Muscle of back (tissue), 13 donors: ENCODE measurements around the gene GYS1. TPM values are rescaled to one million over a fixed set of nuclear protein-coding genes. Genes with fewer than 3 reads are reported as not detected.
"Not testable (repeated sequence)": the region's sequence is repeated elsewhere in the genome, so short reads cannot be mapped to it uniquely, and the experiment has no call there.

Source experiments
- DNase-seq, 3 donors: peaks; one replicate each; pipeline versions ENCODE4 v3.0.0 to v3.0.0-alpha.2; 2013
- long read RNA-seq, 9 donors: transcript quantifications; one replicate each; lab custom pipeline, GENCODE V29; 2026
- polyA plus RNA-seq, 10 donors: library from polyadenylated mRNA; unstranded; fragments of 120-200 nt; gene quantifications; one replicate each; pipeline ENCODE4 v1.2.1, GENCODE V29; 2013; ENCODE audit not compliant: insufficient read length in 10 of 10

The GYS1 gene
- polyA plus RNA-seq: 100 to 1,000 TPM in 2 of 10 donors, 10 to 100 TPM in 8; 52.5 to 103 (median 84.0) TPM
- long read RNA-seq, donor 1, partial matches to known transcripts: 0 of 3 reads
- long read RNA-seq, donor 1, other reads (novel, unspliced or antisense): 0 of 3 reads
- long read RNA-seq, donor 2, transcript GYS1-202 (16 exons, 3,574 nt): major isoform, 9 of 9 reads
- long read RNA-seq, donor 2, partial matches to known transcripts: 0 of 9 reads
- long read RNA-seq, donor 2, other reads (novel, unspliced or antisense): 0 of 9 reads
- long read RNA-seq, donor 3: 0 reads
- long read RNA-seq, donor 4, partial matches to known transcripts: 0 of 4 reads
- long read RNA-seq, donor 4, other reads (novel, unspliced or antisense): 0 of 4 reads
- long read RNA-seq, donor 5, transcript GYS1-202 (16 exons, 3,574 nt): major isoform, 10 of 11 reads
- long read RNA-seq, donor 5, partial matches to known transcripts: 0 of 11 reads
- long read RNA-seq, donor 5, other reads (novel, unspliced or antisense): 0 of 11 reads
- long read RNA-seq, donor 6, transcript GYS1-202 (16 exons, 3,574 nt): major isoform, 7 of 63 reads
- long read RNA-seq, donor 6, partial matches to known transcripts: 35 of 63 reads
- long read RNA-seq, donor 6, other reads (novel, unspliced or antisense): 21 of 63 reads
- long read RNA-seq, donor 7, transcript GYS1-202 (16 exons, 3,574 nt): major isoform, 8 of 49 reads
- long read RNA-seq, donor 7, partial matches to known transcripts: 26 of 49 reads
- long read RNA-seq, donor 7, other reads (novel, unspliced or antisense): 13 of 49 reads
- long read RNA-seq, donor 8, partial matches to known transcripts: 0 of 5 reads
- long read RNA-seq, donor 8, other reads (novel, unspliced or antisense): 0 of 5 reads
- long read RNA-seq, donor 9, partial matches to known transcripts: 5 of 8 reads
- long read RNA-seq, donor 9, other reads (novel, unspliced or antisense): 0 of 8 reads

GRCh38 chr19:48993175-48994034 is at the start of gene GYS1, which contains the start of gene RUVBL2:
Gene GYS1, minus strand, starts transcription at chr19:48993309. Its CDS starts 197 bp downstream, at chr19:48993112.
Gene RUVBL2, plus strand, starts transcription at chr19:48993887. Its CDS starts 25 bp downstream, at chr19:48993912.
- peak; percentile 100 for DNase-seq

GRCh38 chr19:49042666-49043065 is 49.6 kb upstream of the GYS1 start:
- not testable (repeated sequence) for DNase-seq

GRCh38 chr19:49042177-49042576 is 49.1 kb upstream of the GYS1 start:
- DNase-seq: no peak

- not testable (repeated sequence) for DNase-seq
Measured at GRCh38 chr19:49039736-49040135, 46.6 kb upstream of the GYS1 start.

- not testable (repeated sequence) for DNase-seq
Measured at GRCh38 chr19:49038557-49039276, 45.6 kb upstream of the GYS1 start.

GRCh38 chr19:49038111-49038510 is 45.0 kb upstream of the GYS1 start:
- not testable (repeated sequence) for DNase-seq

GRCh38 chr19:49036815-49037214 is 43.7 kb upstream of the GYS1 start, which contains the start of gene CGB1:
Gene CGB1, minus strand, starts transcription at chr19:49036895. Its CDS starts 184 bp downstream, at chr19:49036711.
- not testable (repeated sequence) for DNase-seq

GRCh38 chr19:49031642-49032301 is 38.7 kb upstream of the GYS1 start, which contains the start of gene CGB2:
Gene CGB2, plus strand, starts transcription at chr19:49031890. Its CDS starts 206 bp downstream, at chr19:49032096.
- DNase-seq: not testable (repeated sequence)

GRCh38 chr19:49030323-49030722 is 37.2 kb upstream of the GYS1 start:
- not testable (repeated sequence) for DNase-seq

GRCh38 chr19:49029749-49030148 is 36.6 kb upstream of the GYS1 start:
- DNase-seq: not testable (repeated sequence)

GRCh38 chr19:49028686-49029085 is 35.6 kb upstream of the GYS1 start:
- DNase-seq: not testable (repeated sequence)

GRCh38 chr19:49025599-49025998 is 32.5 kb upstream of the GYS1 start:
- DNase-seq: not testable (repeated sequence)

GRCh38 chr19:49025088-49025487 is 32.0 kb upstream of the GYS1 start:
- DNase-seq: not testable (repeated sequence)

GRCh38 chr19:49024233-49024632 is 31.1 kb upstream of the GYS1 start, which contains the start of gene CGB3:
Gene CGB3, minus strand, starts transcription at chr19:49024333. Its CDS starts 362 bp downstream, at chr19:49023971.
- DNase-seq: not testable (repeated sequence)

GRCh38 chr19:49022116-49022515 is 29.0 kb upstream of the GYS1 start:
- no peak for DNase-seq

- no peak for DNase-seq
Measured at GRCh38 chr19:49020931-49021895, 28.1 kb upstream of the GYS1 start.

GRCh38 chr19:49020342-49020741 is 27.2 kb upstream of the GYS1 start:
- DNase-seq: no peak
